Osteoblast (primary cell): ENCODE results near the gene KDM5D. TPM values are rescaled to one million over a fixed set of nuclear protein-coding genes. Genes with fewer than 3 reads are reported as not detected.

ENCODE experiments used
- DNase-seq: peaks from one replicate; pipeline ENCODE4 v3.0.0; 2011; ENCODE audit warnings: low spot score, mixed read lengths; ENCODE audit not compliant: insufficient read length; ENCODE audit errors: missing footprints
- H2AFZ ChIP-seq: 2 replicates; pipeline ENCODE4 v1.6.0; 2011; ENCODE audit warnings: mild to moderate bottlenecking, low read length
- H3K27ac ChIP-seq: 2 replicates; pipeline ENCODE4 v1.5.1; 2011; ENCODE audit warnings: mild to moderate bottlenecking, low read depth, low read length, moderate library complexity
- H3K27me3 ChIP-seq: 2 replicates; pipeline ENCODE4 v1.6.0; 2012; ENCODE audit warnings: mild to moderate bottlenecking, control low read depth, inconsistent platforms, low read length, moderate library complexity; ENCODE audit not compliant: insufficient read depth
- H3K36me3 ChIP-seq: 2 replicates; pipeline ENCODE4 v1.5.1; 2011; ENCODE audit warnings: mild to moderate bottlenecking, low read length, control low read depth, moderate library complexity; ENCODE audit not compliant: insufficient read depth
- H3K4me1 ChIP-seq: 2 replicates; pipeline ENCODE4 v1.5.1; 2011; ENCODE audit warnings: mild to moderate bottlenecking, low read length, control low read depth, moderate library complexity; ENCODE audit not compliant: insufficient read depth
- H3K4me2 ChIP-seq: 2 replicates; pipeline ENCODE4 v1.6.0; 2011; ENCODE audit warnings: mild to moderate bottlenecking, low read length; ENCODE audit not compliant: insufficient read depth
- H3K4me3 ChIP-seq: fragments of 200-600 bp; sonication (generic); 3 replicates; pipeline ENCODE4 v1.5.1; 2012; ENCODE audit warnings: mild to moderate bottlenecking, low read length, inconsistent platforms; ENCODE audit not compliant: insufficient read depth
- H3K79me2 ChIP-seq: 2 replicates; pipeline ENCODE4 v1.6.0; 2012; ENCODE audit warnings: mild to moderate bottlenecking, low read length, control low read depth, inconsistent platforms; ENCODE audit not compliant: insufficient read depth
- H3K9me3 ChIP-seq: 2 replicates; pipeline ENCODE4 v1.5.1; 2011; ENCODE audit warnings: low read depth, low read length, control low read depth
- H4K20me1 ChIP-seq: 2 replicates; pipeline ENCODE4 v1.6.0; 2012; ENCODE audit warnings: mild to moderate bottlenecking, low read length, control low read depth; ENCODE audit not compliant: insufficient read depth
- CTCF ChIP-seq: IDR thresholded peaks from 2 replicates; pipeline ENCODE4 v1.5.1; 2011; ENCODE audit warnings: mild to moderate bottlenecking, low read depth, low read length, moderate library complexity; ENCODE audit errors: extremely low read depth
- total RNA-seq: library from RNA; depleted of rRNA; stranded (reverse); fragments of >200 nt; gene quantifications from 2 replicates; pipeline ENCODE4 v1.2.3, GENCODE V29; 2012

Gene KDM5D
- total RNA-seq, 1 donor = 35.8 TPM

GRCh38 chrY:19713430-19713829 lies 31.1 kb downstream of the KDM5D start:
- H2AFZ ChIP-seq = no peak overlapping the region
- no peak for TF ChIP-seq CTCF
- H3K27ac ChIP-seq = no peak overlapping the region
- H3K27me3 ChIP-seq = no peaks in the 10 kb centered on the region
- no peaks in the 10 kb centered on the region for H3K9me3 ChIP-seq
- no peak overlapping the region for H3K4me3 ChIP-seq
- no peaks in the 10 kb centered on the region for H3K36me3 ChIP-seq
- H3K4me1 ChIP-seq = no peaks in the 10 kb centered on the region
- no peak for DNase-seq
- no peak overlapping the region for H3K4me2 ChIP-seq
- H3K79me2 ChIP-seq = no peaks in the 10 kb centered on the region
- H4K20me1 ChIP-seq = no peaks in the 10 kb centered on the region

GRCh38 chrY:19706273-19706672 lies 38.3 kb downstream of the KDM5D start:
- H3K36me3 ChIP-seq = no peaks in the 10 kb centered on the region
- H3K27ac ChIP-seq = no peak overlapping the region
- no peaks in the 10 kb centered on the region for H3K9me3 ChIP-seq
- H2AFZ ChIP-seq = no peak overlapping the region
- no peaks in the 10 kb centered on the region for H3K27me3 ChIP-seq
- no peak for DNase-seq
- no peaks in the 10 kb centered on the region for H3K4me1 ChIP-seq
- H3K4me2 ChIP-seq = no peak overlapping the region
- no peak for TF ChIP-seq CTCF
- no peak overlapping the region for H3K4me3 ChIP-seq
- H3K79me2 ChIP-seq = no peaks in the 10 kb centered on the region
- H4K20me1 ChIP-seq = no peaks in the 10 kb centered on the region

GRCh38 chrY:19698495-19698894 lies 46.0 kb downstream of the KDM5D start:
- H3K27me3 ChIP-seq = no peaks in the 10 kb centered on the region
- no peaks in the 10 kb centered on the region for H4K20me1 ChIP-seq
- DNase-seq = no peak
- no peak overlapping the region for H3K4me3 ChIP-seq
- no peaks in the 10 kb centered on the region for H3K36me3 ChIP-seq
- H3K9me3 ChIP-seq = no peaks in the 10 kb centered on the region
- no peak overlapping the region for H3K4me2 ChIP-seq
- no peak overlapping the region for H2AFZ ChIP-seq
- no peaks in the 10 kb centered on the region for H3K4me1 ChIP-seq
- no peak for TF ChIP-seq CTCF
- H3K79me2 ChIP-seq = no peaks in the 10 kb centered on the region
- H3K27ac ChIP-seq = no peak overlapping the region

- no peak overlapping the region for H3K4me2 ChIP-seq
- no peaks in the 10 kb centered on the region for H3K9me3 ChIP-seq
- H3K79me2 ChIP-seq = no peaks in the 10 kb centered on the region
- H3K27me3 ChIP-seq = no peaks in the 10 kb centered on the region
- H2AFZ ChIP-seq = no peak overlapping the region
- no peak for TF ChIP-seq CTCF
- H3K4me1 ChIP-seq = no peaks in the 10 kb centered on the region
- no peak overlapping the region for H3K4me3 ChIP-seq
- H3K36me3 ChIP-seq = no peaks in the 10 kb centered on the region
- no peak for DNase-seq
- H4K20me1 ChIP-seq = no peaks in the 10 kb centered on the region
- H3K27ac ChIP-seq = no peak overlapping the region
Observed at GRCh38 chrY:19680821-19681220, 63.7 kb downstream of the KDM5D start.
